H1 (cell line): ENCODE measurements around the gene SLC6A2. TPM values are rescaled to one million over a fixed set of nuclear protein-coding genes. Genes with fewer than 3 reads are reported as not detected.

Experiments used
- CTCF ChIA-PET: fragments of 300-600 bp; sonication (Branson Sonifier 250); formaldehyde crosslinking; loops from one replicate; lab custom pipeline; 2021; ENCODE audit not compliant: partially characterized antibody; lab: Charles Lee
- POLR2A ChIA-PET: fragments of 300-600 bp; sonication (Branson Sonifier 250); formaldehyde crosslinking; loops from one replicate; lab custom pipeline; 2021; ENCODE audit warnings: inconsistent platforms; ENCODE audit not compliant: partially characterized antibody; lab: Charles Lee
- DNase-seq, 2 experiments: peaks; one replicate each; pipeline versions ENCODE4 v3.0.0 to v3.0.0-alpha.2; 2010 to 2022; ENCODE audit warnings: low spot score in 2 of 2, low read depth in 1 of 2, mixed read lengths in 1 of 2
- FAIRE-seq: peaks from 2 replicates; lab custom pipeline; 2011; peaks lifted over from hg19 to GRCh38; lab: Jason Lieb, UNC
- H2AFZ ChIP-seq: 2 replicates; pipeline ENCODE4 v1.8.1; 2012; ENCODE audit warnings: low read length, inconsistent platforms
- H2AK5ac ChIP-seq: 2 replicates; pipeline ENCODE4 v1.6.1; 2013; ENCODE audit warnings: low read depth, low read length
- H2BK120ac ChIP-seq: replicated peaks from 2 replicates; pipeline ENCODE3; 2013; ENCODE audit warnings: low read depth, low read length, inconsistent platforms
- H2BK12ac ChIP-seq: 2 replicates; pipeline ENCODE4 v1.6.1; 2013; ENCODE audit warnings: low read depth, low read length
- H2BK15ac ChIP-seq: 2 replicates; pipeline ENCODE4 v1.6.1; 2013; ENCODE audit warnings: low read length
- H2BK20ac ChIP-seq: 2 replicates; pipeline ENCODE4 v1.6.1; 2013; ENCODE audit warnings: low read length
- H2BK5ac ChIP-seq: 2 replicates; pipeline ENCODE4 v1.6.1; 2013; ENCODE audit warnings: low read depth, low read length
- H3K14ac ChIP-seq: 2 replicates; pipeline ENCODE4 v1.6.1; 2013; ENCODE audit warnings: inconsistent platforms; ENCODE audit not compliant: insufficient read length
- H3K18ac ChIP-seq: 2 replicates; pipeline ENCODE4 v1.6.1; 2013; ENCODE audit warnings: low read length; ENCODE audit errors: extremely low read depth
- H3K23ac ChIP-seq: 2 replicates; pipeline ENCODE4 v1.6.1; 2013; ENCODE audit warnings: inconsistent platforms; ENCODE audit not compliant: insufficient read length
- H3K23me2 ChIP-seq: 2 replicates; pipeline ENCODE4 v1.6.1; 2013; ENCODE audit warnings: low read depth, low read length
- H3K27ac ChIP-seq: 2 replicates; pipeline ENCODE4 v1.6.1; 2011; ENCODE audit warnings: low read depth, low read length, inconsistent platforms
- H3K27me3 ChIP-seq, 4 experiments: replicated peaks in 1 of 4; 1 replicate in 1 of 4; 2 replicates in 3 of 4; pipeline versions ENCODE4 v1.6.1 to v1.8.1; 2011 to 2013; ENCODE audit warnings: low read length in 3 of 4, mild to moderate bottlenecking in 3 of 4, inconsistent platforms in 2 of 4, mixed read lengths in 2 of 4, moderate library complexity in 1 of 4; ENCODE audit not compliant: control insufficient read depth in 3 of 4, insufficient read depth in 3 of 4; ENCODE audit errors: extremely low read depth in 1 of 4
- H3K36me3 ChIP-seq, 4 experiments: 2 replicates each; pipeline versions ENCODE4 v1.6.1 to v1.8.1; 2011 to 2013; ENCODE audit warnings: mild to moderate bottlenecking in 4 of 4, low read length in 3 of 4, moderate library complexity in 2 of 4, control low read depth in 1 of 4, inconsistent platforms in 1 of 4; ENCODE audit not compliant: insufficient read depth in 4 of 4, control insufficient read depth in 2 of 4
- H3K4ac ChIP-seq: replicated peaks from 2 replicates; pipeline ENCODE3; 2013; ENCODE audit warnings: low read length, low read depth, mixed read lengths, inconsistent platforms; ENCODE audit not compliant: insufficient read length
- H3K4me1 ChIP-seq, 4 experiments: replicated peaks in 1 of 4; 1 replicate in 1 of 4; 2 replicates in 3 of 4; pipeline versions ENCODE4 v1.6.1 to v1.8.1; 2011 to 2013; ENCODE audit warnings: low read length in 3 of 4, inconsistent platforms in 2 of 4, mixed read lengths in 1 of 4; ENCODE audit not compliant: insufficient read depth in 4 of 4, control insufficient read depth in 3 of 4
- H3K4me2 ChIP-seq, 2 experiments: 2 replicates each; pipeline versions ENCODE4 v1.6.1 to v1.8.1; 2011 to 2013; ENCODE audit warnings: low read depth in 2 of 2, low read length in 2 of 2, control low read depth in 1 of 2, inconsistent platforms in 1 of 2, mild to moderate bottlenecking in 1 of 2; ENCODE audit not compliant: insufficient read depth in 1 of 2
- H3K4me3 ChIP-seq, 4 experiments: fragments of 200-600, 300-600 bp in 1 of 4; sonication (generic), shearing (Covaris generic), sonication (Bioruptor Twin) in 1 of 4; 2 replicates each; pipeline versions ENCODE4 v1.5.1 to v1.8.1; 2011 to 2016; ENCODE audit warnings: low read length in 4 of 4, low read depth in 3 of 4, control low read depth in 2 of 4, inconsistent platforms in 2 of 4, mild to moderate bottlenecking in 2 of 4, mixed read lengths in 1 of 4, moderate library complexity in 1 of 4; ENCODE audit not compliant: insufficient read depth in 2 of 4; ENCODE audit errors: extremely low read depth in 1 of 4
- H3K56ac ChIP-seq: replicated peaks from 2 replicates; pipeline ENCODE3; 2013; ENCODE audit warnings: low read depth, mild to moderate bottlenecking, mixed read lengths, low read length, inconsistent platforms; ENCODE audit not compliant: insufficient read length
- H3K79me1 ChIP-seq: 2 replicates; pipeline ENCODE4 v1.6.1; 2013; ENCODE audit warnings: low read depth, low read length, control low read depth
- H3K79me2 ChIP-seq, 2 experiments: 2 replicates each; pipeline versions ENCODE4 v1.6.1 to v1.8.1; 2012 to 2013; ENCODE audit warnings: low read length in 2 of 2, mild to moderate bottlenecking in 2 of 2, inconsistent platforms in 1 of 2; ENCODE audit not compliant: insufficient read depth in 2 of 2, control insufficient read depth in 1 of 2
- H3K9ac ChIP-seq, 4 experiments: replicated peaks in 1 of 4; 1 replicate in 1 of 4; 2 replicates in 3 of 4; pipeline versions ENCODE4 v1.6.1 to v1.8.1; 2011 to 2013; ENCODE audit warnings: low read depth in 3 of 4, low read length in 3 of 4, control low read depth in 2 of 4, mild to moderate bottlenecking in 2 of 4, moderate library complexity in 2 of 4, inconsistent platforms in 1 of 4; ENCODE audit errors: extremely low read depth in 1 of 4
- H3K9me3 ChIP-seq, 2 experiments: 2 replicates each; pipeline versions ENCODE4 v1.6.1 to v1.8.1; 2012 to 2013; ENCODE audit warnings: mild to moderate bottlenecking in 2 of 2, moderate library complexity in 2 of 2, control low read depth in 1 of 2, inconsistent platforms in 1 of 2, low read depth in 1 of 2, low read length in 1 of 2, mixed read lengths in 1 of 2; ENCODE audit not compliant: insufficient read depth in 2 of 2
- H4K20me1 ChIP-seq, 2 experiments: replicated peaks in 1 of 2; 2 replicates each; pipeline versions ENCODE3 to v1.8.1; 2011 to 2013; ENCODE audit warnings: inconsistent platforms in 2 of 2, low read length in 2 of 2, mild to moderate bottlenecking in 1 of 2; ENCODE audit not compliant: insufficient read depth in 2 of 2, control insufficient read depth in 1 of 2
- H4K5ac ChIP-seq: 2 replicates; pipeline ENCODE4 v1.6.1; 2013; ENCODE audit warnings: low read length, low read depth, mixed read lengths, inconsistent platforms; ENCODE audit not compliant: insufficient read length
- H4K8ac ChIP-seq: 2 replicates; pipeline ENCODE4 v1.8.0; 2013; ENCODE audit warnings: mild to moderate bottlenecking, moderate library complexity, low read length, inconsistent platforms; ENCODE audit not compliant: insufficient read depth; ENCODE audit errors: extremely low read depth
- H4K91ac ChIP-seq: replicated peaks from 2 replicates; pipeline ENCODE3; 2013; ENCODE audit warnings: low read length, mixed read lengths, inconsistent platforms; ENCODE audit not compliant: insufficient read length
- CTCF ChIP-seq, 3 experiments: IDR thresholded peaks; 1 replicate in 2 of 3; 2 replicates in 1 of 3; pipeline versions ENCODE4 v1.5.1 to v1.6.1; 2011; ENCODE audit warnings: low read length in 3 of 3, mild to moderate bottlenecking in 3 of 3, inconsistent platforms in 2 of 3, low read depth in 1 of 3, moderate library complexity in 1 of 3; ENCODE audit not compliant: insufficient read depth in 1 of 3; ENCODE audit errors: control extremely low read depth in 1 of 3
- E2F6 ChIP-seq: IDR thresholded peaks from 2 replicates; pipeline ENCODE4 v1.6.1; 2012; ENCODE audit warnings: inconsistent platforms
- JUND ChIP-seq: IDR thresholded peaks from 2 replicates; pipeline ENCODE4 v1.6.1; 2011; ENCODE audit warnings: mild to moderate bottlenecking, improper control_type of control experiment, low read length
- POLR2AphosphoS5 ChIP-seq: IDR thresholded peaks from 2 replicates; pipeline ENCODE4 v1.6.1; 2011; ENCODE audit warnings: low read depth, low read length
- RAD21 ChIP-seq, 2 experiments: IDR thresholded peaks in 1 of 2; conservative IDR thresholded peaks in 1 of 2; 2 replicates each; pipeline ENCODE4 v1.6.1; 2011; ENCODE audit warnings: low read depth in 2 of 2, low read length in 2 of 2, improper control_type of control experiment in 1 of 2, inconsistent platforms in 1 of 2, mild to moderate bottlenecking in 1 of 2, moderate library complexity in 1 of 2
- WGBS, 2 experiments: shearing (Covaris generic) in 1 of 2; methylation state at CpG; one replicate each; pipeline versions ENCODE4 v1.1.6 to v1.1.7; 2013 to 2015; ENCODE audit warnings: low lambda C conversion rate in 2 of 2, mixed read lengths in 2 of 2, inconsistent platforms in 1 of 2, low coverage in 1 of 2, missing lambda C conversion rate in 1 of 2; ENCODE audit not compliant: insufficient replicate concordance in 2 of 2, insufficient coverage in 1 of 2, insufficient read length in 1 of 2; ENCODE audit errors: extremely low coverage in 1 of 2, missing lambda C conversion rate in 1 of 2; 5-methylcytosine and 5-hydroxymethylcytosine counted together
- polyA plus RNA-seq, 7 experiments: library from polyadenylated mRNA; depleted of rRNA in 3 of 7; stranded (reverse) in 5 of 7; unstranded in 2 of 7; fragments of >200 nt in 5 of 7; fragments of 200-250 nt in 2 of 7; gene quantifications; 1 replicate in 5 of 7; 2 replicates in 1 of 7; 4 replicates in 1 of 7; pipeline versions ENCODE4 v1.2.1 to v1.2.3, GENCODE V29; 2011 to 2013; ENCODE audit warnings: missing spikeins in 2 of 7, mixed read lengths in 2 of 7
- total RNA-seq: library from RNA; stranded (reverse); fragmentation: NEBNext Ultra II Directional; extraction: Animal tissue kit (Norgen Biotek cat#: 25700); gene quantifications from 2 replicates; pipeline ENCODE4 v1.2.1, GENCODE V29; 2021

Gene SLC6A2
- total and polyA plus RNA-seq, 2 of the 8 experiments (the other 6 are each of a cell fraction or from before 2014, with no cell fraction given) = 0.35 TPM; not detected in 1

- Histone ChIP-seq H3K36me3 (no peaks in the 10 kb centered on the region), H4K91ac (no peak overlapping the region), H3K9ac (no peak overlapping the region), H3K79me2 (no peaks in the 10 kb centered on the region), H2AFZ (no peak overlapping the region), H2AK5ac (no peak overlapping the region), H3K27ac (no peak overlapping the region), H3K4me1 (peaks cover 0 to 3% (median 0%) of the 10 kb centered on the region in 4 experiments; a peak in 2 of 7 replicates), H3K4me3 (no peak overlapping the region), H2BK5ac (no peak overlapping the region), H3K18ac (no peak overlapping the region), H3K23ac (no peak overlapping the region), H2BK20ac (no peak overlapping the region), H3K4me2 (no peak overlapping the region), H4K8ac (no peak overlapping the region), H3K79me1 (no peaks in the 10 kb centered on the region), H3K9me3 (no peaks in the 10 kb centered on the region), H4K5ac (no peak overlapping the region), H3K23me2 (peaks cover 10% of the 10 kb centered on the region), H2BK120ac (no peak overlapping the region), H2BK12ac (no peak overlapping the region), H4K20me1 (no peaks in the 10 kb centered on the region), H3K14ac (no peak overlapping the region), H2BK15ac (no peak overlapping the region), H3K56ac (no peak overlapping the region), H3K27me3 (peaks cover 18 to 34% (median 26%) of the 10 kb centered on the region in 4 experiments), H3K4ac (no peak overlapping the region)
- 47% methylated on average over 2 of the region's 2 CpGs; no CpG with 5 or more reads in 1 of the 2 experiments for WGBS, 2 experiments
- ChIA-PET CTCF (interaction anchor here (0.8 to 7.7 kb wide), 11 partner anchors 10 to 52 kb away, joined by 3 to 94 read pairs (median 4); no protein-coding TSS in a partner anchor), POLR2A (no interaction called here)
- TF ChIP-seq RAD21 (IDR thresholded peaks at IDR 0.05 in 1 of 2, conservative IDR thresholded peaks at IDR 0.05 in 1 of 2; ENCODE audit: low read depth in 2 of 2, low read length in 2 of 2) (peak; percentile 45 to 58), E2F6 (no peak), JUND (no peak), POLR2AphosphoS5 (no peak), CTCF (IDR thresholded peaks at IDR 0.05; ENCODE audit: control extremely low read depth in 1 of 3, insufficient read depth in 1 of 3, low read depth in 1 of 3, low read length in 3 of 3) (peak in 2 of 3 experiments; percentile 20 to 47; a peak in 3 of 4 replicates)
- FAIRE-seq = no peak
- no peak for DNase-seq
Observed at GRCh38 chr16:55660828-55661227, 5.0 kb downstream of the SLC6A2 start.
